ENCODE measurements around the gene HS6ST3.
"Not testable (repeated sequence)": the region's sequence is repeated elsewhere in the genome, so short reads cannot be mapped to it uniquely, and the experiment has no call there.

HS6ST3 gene

GRCh38 chr13:96093296-96094006 lies 3.5 kb downstream of the HS6ST3 start:
- no peak for DNase-seq

GRCh38 chr13:96100457-96101220 lies 10.7 kb downstream of the HS6ST3 start:
- no peak for DNase-seq

- no peak for DNase-seq
Observed at GRCh38 chr13:96104516-96104915, 14.6 kb downstream of the HS6ST3 start.

GRCh38 chr13:96108072-96108471 lies 18.2 kb downstream of the HS6ST3 start:
- DNase-seq: not testable (repeated sequence)

- no peak for DNase-seq
Observed at GRCh38 chr13:96109125-96109524, 19.2 kb downstream of the HS6ST3 start.

GRCh38 chr13:96112936-96113335 lies 23.0 kb downstream of the HS6ST3 start:
- no peak for DNase-seq

- DNase-seq: not testable (repeated sequence)
Observed at GRCh38 chr13:96115368-96115767, 25.5 kb downstream of the HS6ST3 start.

- DNase-seq: no peak
Observed at GRCh38 chr13:96119921-96120320, 30.0 kb downstream of the HS6ST3 start.

- DNase-seq: no peak
Observed at GRCh38 chr13:96130818-96131340, 41.0 kb downstream of the HS6ST3 start.

- DNase-seq: no peak
Observed at GRCh38 chr13:96141032-96141431, 51.1 kb downstream of the HS6ST3 start.

- DNase-seq: no peak
Observed at GRCh38 chr13:96159725-96160124, 69.8 kb downstream of the HS6ST3 start.

- DNase-seq: no peak
Observed at GRCh38 chr13:96161141-96161540, 71.2 kb downstream of the HS6ST3 start.

- DNase-seq: no peak
Observed at GRCh38 chr13:96165840-96166239, 75.9 kb downstream of the HS6ST3 start.

GRCh38 chr13:96172066-96172465 lies 82.2 kb downstream of the HS6ST3 start:
- DNase-seq: no peak

GRCh38 chr13:96178759-96179158 lies 88.9 kb downstream of the HS6ST3 start:
- DNase-seq: no peak

GRCh38 chr13:96179309-96179708 lies 89.4 kb downstream of the HS6ST3 start:
- DNase-seq: no peak

GRCh38 chr13:96181911-96182310 lies 92.0 kb downstream of the HS6ST3 start:
- no peak for DNase-seq

- no peak for DNase-seq
Observed at GRCh38 chr13:96185818-96186217, 95.9 kb downstream of the HS6ST3 start.

GRCh38 chr13:96191367-96191766 lies 101.5 kb downstream of the HS6ST3 start:
- no peak for DNase-seq

- DNase-seq: no peak
Observed at GRCh38 chr13:96193728-96194310, 103.9 kb downstream of the HS6ST3 start.

GRCh38 chr13:96198038-96198437 lies 108.1 kb downstream of the HS6ST3 start:
- DNase-seq: no peak

- DNase-seq: no peak
Observed at GRCh38 chr13:96199315-96199714, 109.4 kb downstream of the HS6ST3 start.

- no peak for DNase-seq
Observed at GRCh38 chr13:96200810-96201209, 110.9 kb downstream of the HS6ST3 start.

GRCh38 chr13:96202315-96202714 lies 112.4 kb downstream of the HS6ST3 start:
- DNase-seq: no peak
